Activated T-helper 1 cell treated with Interleukin-2 at 50 U/mL for 16 hours (primary cell): Measurements from ENCODE around the gene SNAP23.
A peak's percentile ranks its signal among the peaks of the same experiment; 100 is the strongest.

ENCODE experiments used
- DNase-seq: peaks from one replicate; pipeline ENCODE4 v3.0.0-alpha.2; 2020; ENCODE audit warnings: low read depth

Gene SNAP23

DNA sequence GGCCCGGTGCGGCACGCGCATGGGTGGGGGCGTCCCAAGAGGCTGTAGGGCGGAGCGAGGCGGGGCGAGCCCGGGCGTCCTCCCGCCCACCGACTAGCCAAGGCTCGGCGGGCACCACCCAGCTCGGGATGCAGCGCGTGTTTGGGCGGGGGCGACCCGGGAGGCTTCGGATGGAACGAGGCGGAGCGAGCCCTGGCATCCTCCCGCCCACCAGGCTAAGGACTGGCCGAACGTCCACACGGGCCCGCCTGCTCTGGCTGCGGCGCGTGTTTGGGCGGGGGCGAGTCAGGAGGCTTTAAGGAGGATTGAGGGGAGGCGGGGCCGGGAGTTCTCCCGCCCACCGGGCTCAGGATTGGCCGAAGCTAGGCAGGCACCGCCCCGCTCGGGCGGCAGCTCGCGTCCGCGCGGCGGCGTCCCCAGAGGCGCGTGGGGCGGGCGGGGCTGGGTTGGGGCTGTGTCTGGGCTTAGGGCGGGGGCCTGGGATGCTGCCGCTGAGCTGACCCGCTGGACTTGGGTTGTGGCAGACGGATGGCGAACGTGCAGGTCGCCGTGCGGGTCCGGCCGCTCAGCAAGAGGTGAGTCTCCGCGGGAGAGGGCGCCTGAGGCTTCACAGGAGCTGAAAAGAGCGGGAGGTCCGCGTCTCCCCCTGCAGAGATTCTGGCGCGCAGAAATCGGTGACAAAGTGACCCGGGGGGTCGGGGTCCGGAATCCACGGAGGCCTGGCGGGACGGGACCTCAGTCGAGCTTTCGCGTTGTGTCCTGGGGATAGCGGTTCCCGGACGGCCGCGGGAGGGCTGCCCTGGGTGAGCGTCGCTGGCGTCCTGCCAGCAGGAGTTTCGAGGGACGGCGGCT, 80.0 kb downstream of the SNAP23 start, which contains the start of gene STARD9:
Gene STARD9 (plus strand): TSS at position 419 of the 852 bp plus-strand sequence. CDS start 110 bp downstream, at position 529.
- DNase-seq = peak; percentile 90

DNA sequence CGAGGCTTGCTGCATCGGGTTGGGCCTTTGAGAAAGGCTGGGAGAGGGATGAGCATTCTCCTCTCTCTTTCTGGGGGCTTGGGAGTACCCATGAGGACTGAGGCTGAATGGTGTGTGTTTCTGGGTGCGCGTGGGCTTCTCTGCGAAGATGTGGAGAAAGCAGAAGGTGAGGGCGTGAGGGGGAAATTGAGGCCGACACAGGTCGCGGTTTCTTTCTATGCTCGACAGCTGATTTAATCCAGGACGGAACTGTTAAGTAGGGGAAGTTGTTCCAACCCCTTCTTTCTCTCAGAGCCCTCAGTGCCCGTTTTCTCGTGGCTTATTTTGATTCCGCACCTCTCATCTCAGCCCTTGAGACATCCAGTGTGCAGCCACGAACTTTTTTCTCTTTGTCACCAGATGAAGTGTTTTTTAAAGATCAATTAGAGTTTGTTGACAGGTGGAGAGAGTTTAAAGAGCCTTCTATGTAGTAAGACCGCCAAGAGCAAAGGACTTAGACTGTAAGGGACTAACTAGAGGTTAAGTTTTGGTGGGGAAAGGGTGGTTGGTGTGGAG, 80.7 kb downstream of the SNAP23 start:
- DNase-seq = no peak

DNA sequence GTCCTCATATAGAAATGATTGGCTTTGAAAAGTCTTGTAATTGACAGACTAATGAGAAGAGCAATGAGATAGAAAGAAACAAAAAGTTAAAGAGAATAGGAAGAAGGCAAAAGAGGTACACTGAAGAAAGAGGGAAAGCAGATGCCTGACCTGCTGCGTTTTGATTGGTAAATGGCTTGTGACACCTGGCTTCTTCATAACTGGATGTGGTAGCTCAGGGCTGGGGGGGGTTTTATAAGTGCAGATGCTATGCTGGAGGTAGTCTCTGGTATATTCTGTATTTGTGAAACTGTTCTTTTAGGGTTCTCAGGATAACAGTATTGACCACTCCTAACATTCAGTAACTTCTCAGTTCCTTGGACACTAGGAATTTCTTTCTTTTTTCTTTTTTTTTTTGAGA, 81.3 kb downstream of the SNAP23 start:
- no peak for DNase-seq

DNA sequence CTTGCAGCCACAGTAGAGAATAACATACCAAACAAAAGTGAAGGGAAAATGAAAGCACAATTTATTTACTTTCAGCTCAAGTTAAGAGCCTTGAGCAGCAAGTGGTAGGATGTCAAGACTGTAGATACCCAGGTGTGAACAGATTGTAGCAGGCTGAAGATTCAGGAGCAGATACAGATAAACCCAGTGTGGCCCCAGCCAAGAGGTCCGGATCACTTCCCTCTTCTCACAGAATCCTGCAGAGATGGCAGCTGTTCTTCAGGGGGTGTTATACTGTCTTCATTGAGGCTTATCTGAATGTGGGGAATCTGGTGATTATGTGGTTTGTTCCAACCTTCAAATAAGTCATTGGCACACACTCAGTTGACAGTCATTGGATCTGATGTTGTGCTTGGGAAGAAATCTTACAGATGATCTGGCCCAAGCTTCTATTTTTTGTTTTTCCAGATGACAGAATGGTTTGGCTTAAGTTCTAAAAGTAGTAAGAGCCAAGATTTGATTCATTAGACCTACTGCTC, 82.1 kb downstream of the SNAP23 start:
- DNase-seq = no peak

DNA sequence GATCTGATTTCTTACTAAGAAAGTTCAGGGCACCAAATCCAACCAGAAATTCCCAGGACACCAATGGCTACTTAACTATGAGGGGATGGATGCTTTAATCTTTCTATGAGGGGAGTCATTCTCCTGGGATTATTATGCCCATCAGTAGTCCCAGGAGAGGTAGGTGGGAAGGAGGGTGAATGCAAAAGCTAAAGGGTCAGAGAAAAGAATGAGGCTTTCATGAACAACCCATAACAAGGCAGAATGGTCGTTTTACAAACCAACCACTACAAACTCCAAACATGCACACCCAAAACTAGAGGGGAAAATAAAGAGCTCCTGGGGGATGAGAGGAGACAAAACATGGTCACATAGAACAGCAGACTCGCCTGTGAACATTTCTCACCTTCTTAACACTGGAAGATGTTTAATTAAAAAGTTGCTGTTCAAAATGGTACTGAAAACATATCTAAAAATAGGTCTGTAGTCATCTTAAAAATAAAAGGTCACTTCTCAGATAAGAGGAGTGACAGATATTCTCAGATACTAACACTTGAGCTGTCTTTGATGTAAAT, 83.6 kb downstream of the SNAP23 start:
- DNase-seq = no peak

DNA sequence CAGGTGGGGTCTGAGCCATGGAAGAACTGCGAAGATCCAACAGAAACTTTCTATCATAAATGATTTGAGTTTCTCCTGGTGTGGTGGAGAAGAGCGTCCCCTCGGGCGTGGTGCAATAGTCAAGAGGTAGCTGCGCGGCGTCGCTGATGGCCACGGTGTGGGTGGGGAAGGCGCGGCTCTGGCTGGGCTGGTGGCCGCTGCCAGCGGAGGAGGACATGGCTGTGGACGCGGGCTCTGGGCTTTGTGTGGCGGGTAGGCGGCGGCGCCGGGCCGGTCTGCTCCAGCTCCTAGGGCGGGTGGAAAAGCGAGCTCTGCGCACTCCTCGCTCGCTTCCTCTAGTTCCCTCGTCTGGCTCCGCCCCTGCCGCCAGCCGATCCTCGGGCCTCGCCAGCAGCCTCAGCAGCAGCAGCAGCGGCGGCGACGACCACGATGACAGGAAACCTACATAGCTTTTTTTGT, 85.9 kb downstream of the SNAP23 start:
- peak; percentile 71 for DNase-seq
